B cell (primary cell): ENCODE data around the gene GIMD1.

Experiments
- CTCF ChIP-seq: fragments of 200-600 bp; IDR thresholded peaks from one replicate; pipeline ENCODE4 v1.8.0; 2022; ENCODE audit warnings: antibody characterized with exemption, mild to moderate bottlenecking
- EZH2 ChIP-seq: IDR thresholded peaks from 2 replicates; pipeline ENCODE4 v1.6.1; 2012; ENCODE audit warnings: borderline replicate concordance, low read depth, mild to moderate bottlenecking, moderate library complexity, low read length; ENCODE audit not compliant: insufficient read depth, poor library complexity, severe bottlenecking

DNA sequence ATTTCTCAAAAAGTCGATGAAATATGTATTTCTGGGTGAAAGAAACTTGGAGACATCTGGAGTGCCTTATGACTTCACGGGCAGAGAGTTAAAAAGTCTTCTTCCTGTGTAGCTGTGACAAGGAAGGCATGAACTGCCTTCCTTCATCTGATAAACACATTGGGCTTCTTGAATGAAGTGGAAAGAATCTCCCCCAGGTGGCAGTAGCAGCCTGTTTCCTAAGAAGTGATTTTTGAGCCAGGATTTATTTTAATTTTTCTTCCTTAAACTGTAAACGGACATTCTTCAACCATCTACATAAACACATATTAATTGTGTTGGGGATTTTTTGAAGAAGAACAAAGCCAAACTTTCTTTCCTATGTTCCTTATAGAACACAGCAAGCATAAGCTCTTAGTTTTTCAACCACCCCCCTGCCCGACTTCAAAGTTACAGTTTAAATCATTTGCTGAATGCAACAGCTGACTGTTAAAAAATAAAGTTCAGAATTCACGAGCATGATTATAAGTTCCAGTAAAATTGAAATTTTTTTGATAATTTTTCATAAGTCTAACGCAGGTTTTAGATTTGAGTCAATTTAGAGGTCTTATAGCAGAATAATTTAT is 980 bp upstream of the GIMD1 start:
- TF ChIP-seq EZH2 (no peak), CTCF (peak; percentile 37)
